DND-41 (cell line): ENCODE measurements around the gene MMRN2.

Experiments used
- ATAC-seq: fragments of 200-7000 bp; cut with Tn5 transposase; 3 replicates; pipeline ENCODE4 v1.9.1; 2021; ENCODE audit warnings: low read depth; ENCODE audit not compliant: insufficient read depth
- DNase-seq: peaks from one replicate; pipeline ENCODE4 v3.0.0-alpha.2; 2020
- H2AFZ ChIP-seq: 2 replicates; pipeline ENCODE4 v1.6.0; 2012; ENCODE audit warnings: low read depth, low read length
- H3K27ac ChIP-seq: 2 replicates; pipeline ENCODE4 v1.5.1; 2012; ENCODE audit warnings: low read length, inconsistent platforms
- H3K27me3 ChIP-seq: fragments of 200-600 bp; sonication (generic); 2 replicates; pipeline ENCODE4 v1.6.0; 2012; ENCODE audit warnings: low read length, mild to moderate bottlenecking, inconsistent platforms; ENCODE audit not compliant: insufficient read depth, poor library complexity
- H3K36me3 ChIP-seq: 2 replicates; pipeline ENCODE4 v1.5.1; 2012; ENCODE audit warnings: low read length, inconsistent platforms; ENCODE audit not compliant: insufficient read depth
- H3K4me1 ChIP-seq: 2 replicates; pipeline ENCODE4 v1.5.1; 2012; ENCODE audit warnings: mild to moderate bottlenecking, low read length; ENCODE audit not compliant: insufficient read depth
- H3K4me2 ChIP-seq: 2 replicates; pipeline ENCODE4 v1.6.0; 2012; ENCODE audit warnings: mild to moderate bottlenecking, moderate library complexity, low read length, inconsistent platforms; ENCODE audit not compliant: insufficient read depth
- H3K4me3 ChIP-seq, 2 experiments: fragments of 200-600 bp in 1 of 2; shearing (Covaris generic) in 1 of 2; 2 replicates each; pipeline ENCODE4 v1.5.1; 2012 to 2016; ENCODE audit warnings: inconsistent platforms in 2 of 2, low read length in 2 of 2, mild to moderate bottlenecking in 2 of 2, low read depth in 1 of 2, moderate library complexity in 1 of 2
- H3K79me2 ChIP-seq: 2 replicates; pipeline ENCODE4 v1.6.0; 2012; ENCODE audit warnings: low read length, inconsistent platforms; ENCODE audit not compliant: insufficient read depth
- H3K9ac ChIP-seq: 2 replicates; pipeline ENCODE4 v1.6.0; 2012; ENCODE audit warnings: low read depth, mild to moderate bottlenecking, inconsistent platforms, low read length, moderate library complexity
- H3K9me3 ChIP-seq: 2 replicates; pipeline ENCODE4 v1.5.1; 2012; ENCODE audit warnings: low read length, moderate library complexity, mild to moderate bottlenecking, inconsistent platforms; ENCODE audit not compliant: insufficient read depth, severe bottlenecking
- H4K20me1 ChIP-seq: 2 replicates; pipeline ENCODE4 v1.6.0; 2012; ENCODE audit warnings: low read length; ENCODE audit not compliant: insufficient read depth
- CTCF ChIP-seq: IDR thresholded peaks from 2 replicates; pipeline ENCODE4 v1.5.1; 2012; ENCODE audit warnings: borderline replicate concordance, low read length, moderate library complexity, mild to moderate bottlenecking; ENCODE audit not compliant: poor library complexity, severe bottlenecking; ENCODE audit errors: extremely low read depth
- EZH2 ChIP-seq: IDR thresholded peaks from 3 replicates; pipeline ENCODE4 v1.6.1; 2012; ENCODE audit warnings: borderline replicate concordance, low read depth, mild to moderate bottlenecking, moderate library complexity, low read length, inconsistent platforms; ENCODE audit not compliant: severe bottlenecking

MMRN2 gene

DNA sequence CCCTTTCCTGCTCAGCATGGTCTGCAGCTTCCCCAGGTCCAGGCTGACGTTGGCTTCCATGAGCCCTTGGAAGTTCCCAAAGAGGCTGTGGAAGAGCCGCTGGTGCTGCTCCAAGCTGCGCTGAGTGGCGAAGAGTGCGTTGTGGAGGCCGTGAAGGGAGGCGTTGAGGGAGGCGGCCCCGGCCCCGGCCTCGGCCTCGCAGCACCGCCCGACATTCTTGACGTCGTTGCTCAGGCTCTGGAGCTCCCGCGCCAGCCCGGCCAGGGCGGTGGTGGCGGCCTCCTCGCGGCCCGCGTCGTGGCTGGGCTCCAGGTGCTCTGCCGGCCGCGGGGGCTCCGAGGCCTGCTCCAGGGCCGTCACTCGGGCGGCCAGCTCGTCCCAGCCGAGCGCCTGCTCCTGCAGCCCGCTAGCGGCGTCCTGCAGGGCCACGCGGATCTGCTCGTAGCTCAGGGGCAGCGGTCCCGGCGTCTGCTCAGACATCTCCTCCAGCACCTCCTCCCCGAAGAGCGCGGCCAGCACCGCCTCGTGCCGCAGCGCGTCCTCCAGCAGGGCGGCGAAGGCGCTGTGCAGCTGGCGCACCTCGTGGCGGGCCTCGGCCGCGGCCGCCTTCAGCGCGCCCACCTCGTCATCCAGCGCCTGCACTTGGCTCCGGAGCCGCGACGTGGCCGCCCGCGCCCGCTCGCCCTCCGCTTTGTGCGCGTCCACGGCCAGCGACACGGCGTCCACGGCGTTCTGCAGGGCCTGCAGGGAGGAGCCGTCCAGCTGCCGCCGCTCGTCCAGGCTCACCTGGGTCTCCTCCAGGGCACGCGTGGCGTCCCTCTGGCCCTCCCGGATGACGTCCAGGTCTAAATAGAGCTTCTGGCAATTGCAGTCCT is 14.7 kb downstream of the MMRN2 start:
- Histone ChIP-seq H3K9ac (no peak overlapping the region), H4K20me1 (peaks cover 6% of the 10 kb centered on the region; the same call in 1 of the 2 replicates), H3K9me3 (no peaks in the 10 kb centered on the region), H2AFZ (no peak overlapping the region), H3K4me3 (no peak overlapping the region), H3K27ac (no peak overlapping the region), H3K27me3 (no peaks in the 10 kb centered on the region), H3K79me2 (no peaks in the 10 kb centered on the region), H3K4me1 (peaks cover 4% of the 10 kb centered on the region), H3K36me3 (no peaks in the 10 kb centered on the region), H3K4me2 (no peak overlapping the region)
- DNase-seq (no peak), ATAC-seq (no peak)
- TF ChIP-seq CTCF (no peak), EZH2 (no peak)

GRCh38 chr10:86941991-86942421 is 15.4 kb downstream of the MMRN2 start:
- H3K4me2 ChIP-seq = no peak overlapping the region
- H3K27me3 ChIP-seq = no peaks in the 10 kb centered on the region
- H3K4me3 ChIP-seq = no peak overlapping the region
- H3K9me3 ChIP-seq = no peaks in the 10 kb centered on the region
- TF ChIP-seq EZH2 = no peak
- TF ChIP-seq CTCF = no peak
- ATAC-seq = no peak
- H3K9ac ChIP-seq = no peak overlapping the region
- no peaks in the 10 kb centered on the region for H3K36me3 ChIP-seq
- no peaks in the 10 kb centered on the region for H3K79me2 ChIP-seq
- DNase-seq = no peak
- H2AFZ ChIP-seq = no peak overlapping the region
- H3K4me1 ChIP-seq = peaks cover 4% of the 10 kb centered on the region
- H3K27ac ChIP-seq = no peak overlapping the region
- peaks cover 6% of the 10 kb centered on the region; the same call in 1 of the 2 replicates for H4K20me1 ChIP-seq

DNA sequence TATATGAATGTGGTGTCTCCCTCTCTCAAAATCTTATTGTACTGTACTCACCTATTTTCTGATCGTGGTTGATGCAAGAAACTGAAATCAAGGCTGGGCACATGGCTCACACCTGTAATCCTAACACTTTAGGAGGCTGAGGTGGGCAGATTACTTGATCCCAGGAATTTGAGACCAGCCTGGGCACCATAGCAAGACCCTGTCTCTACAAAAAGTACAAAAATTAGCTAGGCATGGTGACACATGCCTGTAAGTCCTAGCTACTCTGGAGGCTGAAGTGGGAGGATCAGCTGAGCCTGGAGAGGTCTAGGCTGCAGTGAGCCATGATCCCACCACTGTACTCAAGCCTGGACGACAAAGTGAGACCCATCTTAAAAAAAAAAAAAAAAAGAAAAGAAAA is 16.0 kb downstream of the MMRN2 start:
- Histone ChIP-seq H2AFZ (no peak overlapping the region), H4K20me1 (peaks cover 5% of the 10 kb centered on the region; the same call in 1 of the 2 replicates), H3K9me3 (no peaks in the 10 kb centered on the region), H3K4me3 (no peak overlapping the region), H3K9ac (no peak overlapping the region), H3K79me2 (no peaks in the 10 kb centered on the region), H3K36me3 (no peaks in the 10 kb centered on the region), H3K4me2 (no peak overlapping the region), H3K4me1 (peaks cover 4% of the 10 kb centered on the region), H3K27me3 (no peaks in the 10 kb centered on the region), H3K27ac (no peak overlapping the region)
- no peak for ATAC-seq
- TF ChIP-seq CTCF (no peak), EZH2 (no peak)
- DNase-seq = no peak
